Stimulated activated CD4-positive, alpha-beta T cell treated with anti-CD3 and anti-CD28 coated beads, Interleukin-1b, Interleukin-23, amount 100 ng/mL, for 48 hours (primary cell): ENCODE data around the gene TAF4.
"Not testable (repeated sequence)": the region's sequence is repeated elsewhere in the genome, so short reads cannot be mapped to it uniquely, and the experiment has no call there.

Experiments
- DNase-seq: peaks from one replicate; pipeline ENCODE4 v3.0.0-alpha.2; 2020

TAF4 gene

GRCh38 chr20:61998343-61999121 is 67.1 kb downstream of the TAF4 start:
- no peak for DNase-seq

GRCh38 chr20:61997891-61998290 is 67.8 kb downstream of the TAF4 start:
- no peak for DNase-seq

- no peak for DNase-seq
Measured at GRCh38 chr20:61997372-61997771, 68.3 kb downstream of the TAF4 start.

DNA sequence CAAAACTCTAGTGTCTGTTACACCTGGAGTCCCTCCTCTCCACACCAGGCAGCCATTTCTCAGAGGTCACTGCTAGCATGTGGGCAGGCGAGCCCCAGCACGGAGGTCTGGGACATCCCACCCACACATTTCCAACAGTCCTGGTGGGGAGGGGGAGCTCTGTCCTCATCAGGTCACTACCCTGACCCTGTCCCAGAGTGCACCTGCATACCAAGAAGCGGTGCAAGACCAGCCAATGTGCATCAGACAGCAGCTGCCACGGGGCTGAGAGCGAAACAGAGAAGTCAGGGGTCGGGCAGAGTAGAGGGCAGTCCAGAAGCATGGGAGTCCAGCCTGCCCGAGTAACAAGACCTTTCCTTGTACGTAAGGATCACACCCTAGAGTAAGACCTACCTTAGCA is 71.1 kb downstream of the TAF4 start:
- no peak for DNase-seq

- no peak for DNase-seq
Measured at GRCh38 chr20:61993058-61993457, 72.6 kb downstream of the TAF4 start.

DNA sequence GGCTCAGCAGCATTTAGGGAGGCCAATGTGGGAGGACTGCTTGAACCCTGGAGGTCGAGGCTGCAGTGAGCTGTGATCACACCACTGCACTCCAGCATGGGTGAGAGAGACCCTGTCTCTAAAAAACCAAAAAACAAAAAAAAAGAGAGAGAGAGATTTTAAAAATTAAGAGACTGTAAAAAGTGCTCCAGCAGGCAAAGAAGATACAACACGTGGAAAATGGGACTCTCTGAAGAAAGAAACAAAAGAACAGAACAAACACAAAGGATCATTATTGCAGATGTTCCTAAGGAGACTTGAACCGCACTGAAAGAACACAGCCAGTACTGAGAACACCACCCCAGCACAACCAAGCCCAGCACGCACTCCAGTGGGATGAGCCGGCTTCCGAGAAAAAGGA is 74.2 kb downstream of the TAF4 start:
- no peak for DNase-seq

GRCh38 chr20:61990484-61990883 is 75.2 kb downstream of the TAF4 start:
- no peak for DNase-seq

DNA sequence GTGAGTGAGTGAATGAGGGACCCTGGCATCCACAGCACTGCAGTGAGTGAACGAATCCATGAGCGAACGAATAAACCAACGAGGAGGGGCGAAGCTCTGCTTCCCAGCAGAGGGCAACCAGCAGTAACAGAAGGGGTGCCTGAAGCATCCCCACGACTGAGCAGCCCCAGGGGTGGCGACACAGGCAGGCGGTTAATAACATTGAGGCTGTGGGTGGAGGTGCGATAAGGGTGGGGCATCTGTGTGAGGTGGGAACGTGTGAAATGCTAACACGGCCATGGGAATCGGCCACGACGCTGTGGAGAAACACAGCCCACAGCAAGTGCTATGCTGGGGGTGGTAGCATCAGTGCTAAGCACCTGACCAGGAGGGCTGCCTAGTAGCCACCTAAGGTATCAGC is 75.9 kb downstream of the TAF4 start:
- DNase-seq, result no peak

DNA sequence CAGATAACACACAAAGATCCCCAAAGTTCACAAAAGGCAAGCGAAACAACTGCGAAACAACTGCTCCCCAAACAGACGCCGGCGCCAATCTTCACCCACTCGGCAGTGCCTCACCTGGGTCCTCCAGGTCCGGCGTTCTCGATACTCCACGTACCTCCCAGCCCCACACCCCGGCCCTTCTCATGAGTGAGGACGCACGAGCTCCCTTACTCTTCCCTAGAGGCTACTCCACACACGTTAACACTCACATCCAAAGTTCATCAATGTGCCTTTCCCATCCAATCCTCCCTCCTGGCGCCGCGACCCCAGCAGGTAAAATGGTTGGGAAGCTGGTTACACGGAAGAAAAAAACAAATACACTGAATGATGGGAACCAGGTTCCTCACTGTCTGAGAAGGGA is 77.0 kb downstream of the TAF4 start:
- DNase-seq, result no peak

GRCh38 chr20:61986762-61987321 is 78.8 kb downstream of the TAF4 start:
- DNase-seq, result no peak

GRCh38 chr20:61985096-61985495 is 80.6 kb downstream of the TAF4 start:
- DNase-seq, result no peak

DNA sequence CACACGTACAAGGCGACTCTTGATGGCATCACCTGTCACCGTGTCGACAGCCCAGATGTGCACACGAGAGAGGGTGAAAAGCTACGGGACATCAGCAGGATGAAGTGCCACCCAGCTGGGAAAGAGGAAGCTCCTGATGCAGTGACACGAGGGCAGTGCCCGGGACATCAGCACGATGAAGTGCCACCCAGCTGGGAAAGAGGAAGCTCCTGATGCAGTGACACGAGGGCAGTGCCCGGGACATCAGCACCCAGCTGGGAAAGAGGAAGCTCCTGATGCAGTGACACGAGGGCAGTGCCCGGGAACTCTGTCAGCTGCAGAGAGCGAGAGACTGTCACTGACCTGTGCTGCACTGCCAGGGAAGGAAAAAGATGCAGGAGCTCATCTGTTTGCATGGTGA is 81.2 kb downstream of the TAF4 start:
- not testable (repeated sequence) for DNase-seq

DNA sequence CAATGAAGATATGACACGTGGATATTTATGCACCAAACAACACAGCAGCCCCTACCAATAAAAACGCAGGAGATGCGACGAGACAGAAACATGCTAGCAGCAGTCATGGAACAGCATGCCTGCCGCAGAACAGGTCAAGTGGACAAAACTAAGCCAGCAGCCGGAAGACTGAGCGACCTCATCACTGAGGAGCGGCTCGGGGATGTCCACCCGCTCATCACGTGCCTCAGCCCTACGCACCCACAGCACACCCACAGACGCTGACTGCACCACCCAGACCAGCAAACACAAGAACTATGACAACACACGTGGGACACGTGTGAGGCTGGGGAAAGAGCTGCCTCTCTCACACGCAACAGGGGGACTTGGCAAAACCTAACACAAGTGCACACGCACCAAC is 81.7 kb downstream of the TAF4 start:
- no peak for DNase-seq

DNA sequence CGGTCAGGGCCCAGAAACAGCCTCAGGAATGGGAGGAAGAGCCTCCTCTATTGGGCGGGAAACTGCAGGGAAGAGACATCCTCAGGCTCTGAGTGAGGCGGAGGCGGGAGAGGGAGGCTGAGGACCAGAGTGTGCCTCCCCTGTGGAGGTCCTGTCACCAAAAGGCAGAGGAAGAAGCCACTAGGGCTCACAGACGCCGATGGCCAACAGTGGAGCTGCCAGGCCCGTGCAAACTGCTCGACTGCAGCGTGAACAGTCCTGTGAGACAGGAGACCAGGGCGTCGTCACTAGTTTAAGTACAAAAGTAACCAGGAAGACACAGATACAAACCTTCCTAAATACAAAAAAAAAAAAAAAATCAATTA is 82.7 kb downstream of the TAF4 start:
- no peak for DNase-seq

DNA sequence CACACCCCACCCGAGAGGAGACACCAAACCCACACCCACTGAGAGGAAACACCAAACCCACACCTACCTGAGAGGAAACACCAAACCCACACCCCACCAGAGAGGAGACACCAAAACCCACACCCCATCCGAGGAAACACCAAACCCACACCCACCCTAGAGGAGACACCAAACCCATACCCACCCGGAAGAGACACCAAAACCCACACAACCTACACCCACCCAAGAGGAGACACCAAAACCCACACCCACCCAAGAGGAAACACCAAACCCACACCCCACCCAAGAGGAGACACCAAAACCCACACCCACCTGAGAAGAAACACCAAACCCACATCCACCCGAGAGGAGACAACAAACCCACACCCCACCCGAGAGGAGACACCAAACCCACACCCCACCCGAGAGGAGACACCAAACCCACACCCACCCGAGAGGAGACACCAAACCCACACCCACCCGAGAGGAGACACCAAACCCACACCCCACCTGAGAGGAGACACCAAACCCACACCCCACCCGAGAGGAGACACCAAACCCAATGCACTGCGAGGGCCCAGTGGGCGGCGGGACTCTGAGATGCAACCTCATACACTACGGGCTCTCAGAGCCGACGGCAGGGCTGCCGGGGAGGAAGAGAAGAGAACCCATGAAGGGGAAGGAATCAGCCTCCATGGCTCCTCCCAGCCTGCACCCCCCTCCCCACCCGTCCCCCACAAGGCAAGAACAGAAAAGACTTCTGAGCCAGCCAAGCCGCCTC is 83.3 kb downstream of the TAF4 start:
- no peak for DNase-seq

DNA sequence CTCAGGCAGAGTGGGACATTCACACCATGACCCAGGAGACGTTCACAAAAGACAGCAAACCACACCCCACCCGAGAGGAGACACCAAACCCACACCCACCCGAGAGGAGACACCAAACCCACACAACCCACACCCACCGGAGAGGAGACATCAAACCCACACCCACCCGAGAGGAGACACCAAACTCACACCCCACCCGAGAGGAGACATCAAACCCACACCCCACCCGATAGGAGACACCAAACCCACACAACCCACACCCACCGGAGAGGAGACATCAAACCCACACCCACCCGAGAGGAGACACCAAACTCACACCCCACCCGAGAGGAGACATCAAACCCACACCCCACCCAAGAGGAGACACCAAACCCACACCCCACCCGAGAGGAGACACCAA is 84.0 kb downstream of the TAF4 start:
- DNase-seq, result not testable (repeated sequence)

DNA sequence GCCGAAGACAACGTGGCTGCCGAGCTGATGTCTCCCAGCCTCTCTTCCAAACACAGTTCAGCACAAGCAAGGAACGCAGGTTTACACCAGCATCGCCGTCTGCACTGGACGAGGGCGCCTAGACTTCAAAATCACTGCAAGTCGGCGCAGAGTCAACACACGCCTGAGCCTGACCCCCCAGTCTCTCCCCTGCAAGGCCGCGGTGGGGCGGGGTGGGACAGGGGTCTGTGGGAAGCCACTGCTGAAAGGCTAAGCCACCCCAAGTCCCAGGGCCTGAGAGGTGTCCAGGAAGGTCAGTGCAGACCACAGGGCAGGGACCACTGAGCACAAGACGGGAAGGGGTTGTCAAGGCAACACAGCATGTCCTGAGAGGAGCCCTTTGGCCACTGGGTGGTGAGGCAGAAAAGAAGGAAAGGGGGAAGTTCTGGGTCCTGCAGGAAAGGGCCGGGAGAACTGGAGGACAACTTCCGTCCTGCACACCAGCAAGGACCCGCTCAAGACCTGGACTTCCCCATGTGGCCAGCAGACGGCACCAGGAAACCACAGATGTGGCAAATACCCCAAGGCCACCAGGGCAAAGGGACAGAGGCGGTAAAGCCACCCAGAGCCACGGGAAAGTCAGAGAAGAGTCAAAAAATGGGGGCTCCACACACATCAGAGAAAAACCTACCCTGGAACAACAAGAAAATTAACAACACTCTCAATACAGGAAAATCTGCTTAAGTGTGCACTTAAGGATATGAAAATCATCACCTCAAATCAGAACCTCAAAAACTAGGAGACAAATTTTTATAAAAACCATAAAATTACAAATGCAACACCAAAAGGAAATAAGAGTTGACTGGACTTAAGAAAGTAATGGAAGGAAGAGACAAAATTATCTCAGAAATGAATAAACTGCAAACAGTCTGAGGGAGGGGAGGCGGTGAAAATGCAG is 84.8 kb downstream of the TAF4 start:
- DNase-seq, result no peak

GRCh38 chr20:61979701-61980635 is 85.7 kb downstream of the TAF4 start:
- no peak for DNase-seq

GRCh38 chr20:61979090-61979489 is 86.6 kb downstream of the TAF4 start:
- DNase-seq, result no peak

DNA sequence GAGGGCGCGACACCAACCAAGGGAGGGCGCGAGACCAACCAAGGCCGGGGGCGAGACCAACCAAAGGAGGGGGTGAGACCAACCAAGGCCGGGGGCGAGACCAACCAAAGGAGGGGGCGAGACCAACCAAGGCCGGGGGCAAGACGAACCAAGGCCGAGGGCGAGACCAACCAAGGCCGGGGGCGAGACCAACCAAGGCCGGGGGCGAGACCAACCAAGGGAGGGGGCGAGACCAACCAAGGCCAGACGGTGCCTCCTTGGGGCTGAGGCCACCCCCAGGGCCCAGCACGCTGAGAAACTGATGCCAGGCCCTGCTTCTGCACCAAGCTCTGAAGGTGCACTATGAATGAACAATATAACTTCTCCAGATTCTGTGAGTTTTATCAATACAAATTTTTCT is 87.2 kb downstream of the TAF4 start:
- no peak for DNase-seq

DNA sequence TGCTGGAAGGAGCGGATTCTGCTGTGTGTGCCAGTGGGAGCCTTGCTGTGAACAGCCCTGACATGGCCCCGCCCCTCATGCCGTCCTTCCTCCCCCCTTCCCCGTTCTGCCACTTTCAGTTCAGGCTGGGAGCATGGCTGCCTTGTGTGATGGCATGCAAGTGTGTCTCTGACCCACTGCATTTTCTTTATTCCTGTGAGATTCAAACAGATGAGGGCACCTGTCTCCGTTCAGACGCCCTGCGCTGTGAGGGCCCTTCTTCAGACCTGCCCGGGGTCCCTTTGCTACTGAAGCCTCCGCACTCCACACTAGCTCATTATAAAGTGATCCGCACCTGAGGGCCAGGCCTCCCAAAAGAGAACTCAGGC is 88.3 kb downstream of the TAF4 start:
- no peak for DNase-seq
